Loucy (cell line): Measurements from ENCODE around the gene CELF2.
A peak's percentile ranks its signal among the peaks of the same experiment; 100 is the strongest.

Source experiments
- H2AFZ ChIP-seq: fragments of 200-600 bp; sonication (generic); 2 replicates; pipeline ENCODE4 v1.6.0; 2016; ENCODE audit warnings: antibody characterized with exemption, mild to moderate bottlenecking, low read length, moderate library complexity
- H3F3A ChIP-seq: fragments of 200-600 bp; 2 replicates; pipeline ENCODE4 v1.6.0; 2016; ENCODE audit warnings: antibody characterized with exemption, low read depth, mild to moderate bottlenecking
- H3K27me3 ChIP-seq: fragments of 200-600 bp; sonication (generic); 2 replicates; pipeline ENCODE4 v1.6.1; 2014; ENCODE audit warnings: low read length, mild to moderate bottlenecking; ENCODE audit not compliant: insufficient read depth, poor library complexity, severe bottlenecking
- H3K36me3 ChIP-seq: fragments of 200-600 bp; sonication (generic); 2 replicates; pipeline ENCODE4 v1.6.1; 2016; ENCODE audit warnings: low read length; ENCODE audit not compliant: insufficient read depth
- H3K4me1 ChIP-seq: fragments of 200-600 bp; sonication (generic); 2 replicates; pipeline ENCODE4 v1.5.1; 2014; ENCODE audit warnings: low read length, mild to moderate bottlenecking; ENCODE audit not compliant: insufficient read depth, poor library complexity, severe bottlenecking
- H3K4me2 ChIP-seq: fragments of 200-600 bp; sonication (generic); 2 replicates; pipeline ENCODE4 v1.6.0; 2014; ENCODE audit warnings: antibody characterized with exemption, low read length, low read depth, mild to moderate bottlenecking; ENCODE audit not compliant: poor library complexity, severe bottlenecking
- H3K4me3 ChIP-seq: fragments of 200-600 bp; sonication (generic); 2 replicates; pipeline ENCODE4 v1.5.1; 2014; ENCODE audit warnings: low read length, mild to moderate bottlenecking, mixed read lengths; ENCODE audit not compliant: poor library complexity, severe bottlenecking
- H3K79me2 ChIP-seq: fragments of 200-600 bp; sonication (generic); 2 replicates; pipeline ENCODE4 v1.6.1; 2014; ENCODE audit warnings: low read length; ENCODE audit not compliant: insufficient read depth
- H3K9ac ChIP-seq: fragments of 200-600 bp; sonication (generic); 2 replicates; pipeline ENCODE4 v1.6.0; 2014; ENCODE audit warnings: mild to moderate bottlenecking, low read depth, low read length, moderate library complexity; ENCODE audit not compliant: poor library complexity, severe bottlenecking
- H3K9me2 ChIP-seq: fragments of 200-600 bp; sonication (generic); replicated peaks from 2 replicates; pipeline ENCODE4 v1.6.1; 2016; ENCODE audit warnings: low read depth, low read length, mixed read lengths
- H3K9me3 ChIP-seq: fragments of 200-600 bp; sonication (generic); 2 replicates; pipeline ENCODE4 v1.6.1; 2014; ENCODE audit warnings: mild to moderate bottlenecking, antibody characterized with exemption, low read length, low read depth; ENCODE audit not compliant: insufficient read depth
- H4K20me1 ChIP-seq: fragments of 200-600 bp; sonication (generic); 2 replicates; pipeline ENCODE4 v1.6.0; 2014; ENCODE audit warnings: antibody characterized with exemption, low read length, mild to moderate bottlenecking; ENCODE audit not compliant: insufficient read depth, poor library complexity, severe bottlenecking
- CTCF ChIP-seq: fragments of 200-600 bp; sonication (generic); conservative IDR thresholded peaks from 2 replicates; pipeline ENCODE4 v1.5.1; 2014; ENCODE audit warnings: mild to moderate bottlenecking, antibody characterized with exemption, low read length
- EZH2phosphoT487 ChIP-seq: fragments of 200-600 bp; IDR thresholded peaks from 2 replicates; pipeline ENCODE4 v1.6.1; 2018; ENCODE audit warnings: antibody characterized with exemption, mild to moderate bottlenecking, moderate library complexity, borderline replicate concordance

The CELF2 gene

DNA sequence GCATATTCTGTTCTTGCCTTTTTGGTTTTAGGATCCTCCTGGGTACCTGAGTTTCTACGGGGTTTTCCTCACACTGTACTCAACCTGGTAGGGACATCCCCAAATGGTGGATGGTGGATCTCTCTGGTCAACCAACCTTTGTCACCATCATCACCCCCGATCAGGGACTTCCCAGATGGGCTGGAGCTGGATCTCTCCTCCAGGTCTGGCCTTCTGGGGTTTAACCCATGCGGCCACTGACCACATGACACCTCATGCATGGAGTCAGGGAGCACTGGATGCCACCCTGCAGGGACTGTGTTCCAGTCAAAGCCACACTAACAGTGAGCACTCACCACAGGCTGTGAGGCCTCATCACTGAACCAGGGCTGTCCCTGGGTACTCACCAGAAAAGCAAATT, 80.0 kb downstream of the CELF2 start:
- H3K27me3 ChIP-seq, result no peaks in the 10 kb centered on the region
- no peaks in the 10 kb centered on the region for H3K9me2 ChIP-seq
- H3K36me3 ChIP-seq, result no peaks in the 10 kb centered on the region
- H2AFZ ChIP-seq, result no peak overlapping the region
- no peak overlapping the region for H3K4me3 ChIP-seq
- no peaks in the 10 kb centered on the region for H3K79me2 ChIP-seq
- H3K9me3 ChIP-seq, result no peaks in the 10 kb centered on the region
- no peak overlapping the region for H3K4me2 ChIP-seq
- no peak overlapping the region for H3K9ac ChIP-seq
- no peaks in the 10 kb centered on the region for H4K20me1 ChIP-seq
- no peaks in the 10 kb centered on the region for H3F3A ChIP-seq
- TF ChIP-seq EZH2phosphoT487, result no peak
- TF ChIP-seq CTCF, result no peak
- no peaks in the 10 kb centered on the region for H3K4me1 ChIP-seq

DNA sequence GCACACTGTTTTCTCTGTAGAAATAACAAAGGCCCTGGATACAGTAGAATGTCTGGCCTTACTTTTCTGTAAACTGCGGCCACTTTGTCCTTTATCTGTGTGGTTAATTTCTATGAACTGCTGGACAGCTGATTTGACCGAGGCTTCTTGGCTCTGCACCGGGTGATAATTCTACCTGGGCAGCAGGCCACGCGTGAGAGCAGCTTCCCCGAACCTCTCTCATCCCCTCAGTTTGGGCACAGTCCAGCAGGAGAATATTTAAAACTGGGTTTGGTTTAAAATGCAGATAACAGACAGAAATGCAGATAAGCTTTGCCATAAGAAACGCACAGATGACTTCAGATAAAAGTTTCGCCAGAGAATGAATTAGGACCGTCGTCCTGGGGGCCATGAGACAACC, 81.0 kb downstream of the CELF2 start:
- H3K4me3 ChIP-seq, result no peak overlapping the region
- no peaks in the 10 kb centered on the region for H3F3A ChIP-seq
- no peaks in the 10 kb centered on the region for H4K20me1 ChIP-seq
- no peak overlapping the region for H3K4me2 ChIP-seq
- H3K9ac ChIP-seq, result no peak overlapping the region
- TF ChIP-seq CTCF (no peak), EZH2phosphoT487 (no peak)
- no peaks in the 10 kb centered on the region for H3K4me1 ChIP-seq
- no peaks in the 10 kb centered on the region for H3K36me3 ChIP-seq
- no peak overlapping the region for H2AFZ ChIP-seq
- no peaks in the 10 kb centered on the region for H3K27me3 ChIP-seq
- H3K79me2 ChIP-seq, result no peaks in the 10 kb centered on the region
- H3K9me2 ChIP-seq, result no peaks in the 10 kb centered on the region
- no peaks in the 10 kb centered on the region for H3K9me3 ChIP-seq

DNA sequence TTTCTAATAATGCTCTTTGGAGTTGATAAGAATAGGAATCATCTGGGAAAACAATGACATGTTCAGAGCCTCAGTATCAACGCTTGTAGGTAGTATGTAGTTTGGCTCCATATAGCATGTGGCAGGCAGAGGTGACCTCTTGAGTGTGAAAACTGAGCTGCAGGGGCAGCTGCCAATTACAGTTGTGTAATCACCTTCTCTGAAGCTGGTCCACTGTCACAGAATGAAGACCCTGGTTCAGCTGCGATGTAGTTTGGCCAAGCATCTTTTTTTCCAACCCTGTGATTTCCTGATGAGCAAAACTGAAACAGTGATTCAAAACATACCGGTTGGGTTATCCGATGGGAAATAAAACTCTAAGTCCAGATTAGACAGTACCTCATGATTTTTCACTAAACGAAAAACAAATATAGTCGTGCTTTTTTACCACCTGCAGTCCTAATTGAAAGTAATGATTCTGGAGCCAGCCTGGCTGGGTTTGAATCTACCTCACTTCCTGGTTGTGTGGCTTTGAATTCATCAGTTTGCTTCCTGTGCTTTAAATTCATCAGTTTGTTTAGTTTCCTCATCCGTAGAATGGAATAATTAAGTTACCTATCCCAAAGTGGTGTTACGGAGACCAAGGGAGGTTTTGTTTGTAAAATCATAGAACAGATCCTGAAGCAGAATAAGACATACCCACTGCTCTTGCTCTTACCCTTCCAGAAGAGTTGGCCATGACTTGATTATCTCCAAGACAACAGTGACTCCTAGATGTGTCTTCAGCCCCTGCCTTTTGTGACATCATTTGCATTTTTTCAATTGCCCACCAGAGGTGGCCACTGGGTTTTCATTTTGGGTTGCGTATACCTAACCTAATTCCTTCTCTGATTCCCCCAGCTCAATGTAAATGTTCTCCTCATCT, 87.4 kb downstream of the CELF2 start:
- TF ChIP-seq CTCF, result peak; percentile 48
- TF ChIP-seq EZH2phosphoT487, result no peak

More for the DNA sequence above, 87.4 kb downstream of the CELF2 start:
- Histone ChIP-seq H3K9me2 (no peaks in the 10 kb centered on the region), H3K27me3 (no peaks in the 10 kb centered on the region), H3K36me3 (no peaks in the 10 kb centered on the region), H3K4me2 (no peak overlapping the region), H3K79me2 (no peaks in the 10 kb centered on the region), H3K4me3 (no peak overlapping the region), H2AFZ (peak overlapping the region; percentile 49; the same call in 1 of the 2 replicates), H3F3A (no peaks in the 10 kb centered on the region), H4K20me1 (no peaks in the 10 kb centered on the region), H3K4me1 (peaks cover 8% of the 10 kb centered on the region), H3K9me3 (no peaks in the 10 kb centered on the region), H3K9ac (no peak overlapping the region)
